IPS-18c (cell line): ENCODE results near the gene ARMH3.
A peak's percentile ranks its signal among the peaks of the same experiment; 100 is the strongest.

Experiments used
- H3K4me3 ChIP-seq: 2 replicates; pipeline ENCODE4 v1.7.0; 2013; ENCODE audit warnings: low read depth, mild to moderate bottlenecking, low read length, moderate library complexity; ENCODE audit not compliant: insufficient read depth
- H3K9me3 ChIP-seq: one replicate; pipeline ENCODE4 v1.6.1; 2013; ENCODE audit warnings: mild to moderate bottlenecking, low read length, moderate library complexity; ENCODE audit not compliant: control insufficient read depth, insufficient read depth

ARMH3 gene

DNA sequence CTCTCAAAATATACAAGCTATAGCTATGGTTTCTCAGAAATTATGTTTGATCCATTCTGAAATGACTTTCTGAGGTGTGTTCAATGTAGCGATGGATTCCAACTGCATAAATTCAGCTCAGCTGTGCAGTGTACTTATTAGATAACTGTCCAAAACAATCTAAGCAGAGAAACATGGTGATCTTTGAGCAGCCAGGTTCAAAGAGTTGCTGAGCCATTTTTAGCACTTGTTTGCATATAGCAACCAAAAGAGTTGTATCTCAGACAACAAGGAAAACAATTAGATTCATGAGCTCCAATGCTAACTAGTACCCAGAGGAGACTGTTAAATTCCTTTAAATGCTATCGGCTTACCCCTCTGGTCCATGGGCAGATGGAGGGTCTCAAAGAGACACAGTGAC is 196.4 kb downstream of the ARMH3 start:
- H3K4me3 ChIP-seq = no peak overlapping the region
- no peaks in the 10 kb centered on the region for H3K9me3 ChIP-seq

DNA sequence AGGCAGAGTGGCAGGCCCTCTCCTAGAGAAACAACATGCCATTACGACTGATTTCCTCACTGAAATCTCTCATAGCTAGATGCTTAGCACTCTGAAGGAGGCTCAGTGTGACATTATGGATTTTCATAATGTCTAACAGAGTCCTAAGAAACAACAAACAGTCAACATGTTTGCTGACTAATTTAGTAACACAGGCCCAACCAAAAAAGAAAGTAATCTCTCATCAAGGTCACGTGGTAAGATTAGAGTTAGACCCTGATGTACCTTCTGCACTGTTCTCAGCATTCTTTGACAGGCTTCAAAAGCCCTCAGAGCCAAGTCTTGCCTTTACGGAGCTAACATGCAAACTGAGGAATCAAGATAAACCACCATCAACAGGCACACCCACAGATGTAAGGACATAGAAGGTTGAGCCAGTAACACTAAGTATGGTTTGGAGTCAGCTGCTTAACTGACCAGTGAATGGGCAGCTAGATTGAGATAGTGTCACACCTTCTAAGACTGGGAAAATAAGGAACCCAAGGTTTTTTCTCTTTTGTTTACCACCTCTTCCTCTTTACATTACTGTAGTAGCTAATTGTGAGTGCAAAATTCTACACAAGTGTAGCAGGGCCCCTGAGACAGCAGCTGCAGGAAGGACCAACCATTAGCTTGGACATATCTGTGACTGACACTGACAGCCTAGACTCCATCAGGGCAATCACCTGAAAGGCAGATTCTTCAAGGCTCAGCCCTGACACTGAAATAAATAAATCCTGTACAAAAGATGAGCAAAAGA is 197.1 kb downstream of the ARMH3 start:
- no peak overlapping the region for H3K4me3 ChIP-seq

DNA sequence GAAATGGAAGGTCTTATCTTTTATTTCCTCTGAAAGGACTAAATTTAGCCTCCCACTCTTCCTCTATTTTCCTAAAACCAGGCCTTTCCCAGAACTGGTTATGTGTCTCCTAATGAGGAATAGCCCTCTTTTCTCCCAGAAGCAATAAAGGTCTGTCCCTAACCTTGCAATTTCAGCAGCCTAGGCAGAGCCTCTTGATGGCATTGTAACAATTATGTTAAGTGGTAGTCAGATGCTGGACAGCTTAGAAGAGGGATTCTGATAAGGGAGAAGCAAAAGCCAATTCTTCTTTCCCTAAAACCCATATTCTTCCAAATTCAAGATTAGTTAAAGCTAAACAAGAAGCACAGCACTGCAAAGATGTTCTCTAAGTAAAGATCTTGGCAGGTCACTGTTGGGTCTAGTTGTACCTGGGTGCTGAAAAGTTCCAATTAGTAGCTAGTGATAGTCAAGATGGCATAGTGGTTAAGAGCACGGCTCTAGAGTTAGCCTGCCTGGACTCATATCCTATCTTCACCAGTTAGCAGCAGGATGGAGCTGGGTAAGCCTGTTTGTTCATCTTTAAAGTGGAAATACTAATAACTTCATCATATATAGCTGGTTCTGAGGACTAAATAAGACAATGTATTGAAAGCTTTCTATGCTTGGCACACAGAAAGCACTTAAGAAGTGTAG is 198.0 kb downstream of the ARMH3 start:
- Histone ChIP-seq H3K4me3 (no peak overlapping the region), H3K9me3 (no peaks in the 10 kb centered on the region)

More for the DNA sequence above, 197.1 kb downstream of the ARMH3 start:
- no peaks in the 10 kb centered on the region for H3K9me3 ChIP-seq

DNA sequence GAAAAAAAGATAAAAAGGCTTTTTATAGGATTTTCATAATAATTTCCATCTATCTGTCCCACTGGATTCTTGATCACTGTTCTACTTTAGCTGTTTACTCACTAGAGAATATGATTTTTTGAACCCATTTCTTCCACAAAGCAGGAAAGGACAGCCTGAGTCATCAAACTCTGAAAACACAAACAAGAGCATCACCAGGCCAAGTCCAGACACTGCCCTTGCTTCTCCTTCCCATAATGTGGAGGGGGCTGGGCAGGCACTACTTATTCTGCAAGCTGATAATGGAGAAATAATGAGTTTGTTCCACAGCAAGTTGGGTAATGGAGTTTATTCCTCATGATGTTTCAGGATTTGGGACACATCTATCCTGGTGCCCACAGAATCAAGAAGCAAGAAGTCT is 199.3 kb downstream of the ARMH3 start:
- Histone ChIP-seq H3K9me3 (no peaks in the 10 kb centered on the region), H3K4me3 (no peak overlapping the region)

DNA sequence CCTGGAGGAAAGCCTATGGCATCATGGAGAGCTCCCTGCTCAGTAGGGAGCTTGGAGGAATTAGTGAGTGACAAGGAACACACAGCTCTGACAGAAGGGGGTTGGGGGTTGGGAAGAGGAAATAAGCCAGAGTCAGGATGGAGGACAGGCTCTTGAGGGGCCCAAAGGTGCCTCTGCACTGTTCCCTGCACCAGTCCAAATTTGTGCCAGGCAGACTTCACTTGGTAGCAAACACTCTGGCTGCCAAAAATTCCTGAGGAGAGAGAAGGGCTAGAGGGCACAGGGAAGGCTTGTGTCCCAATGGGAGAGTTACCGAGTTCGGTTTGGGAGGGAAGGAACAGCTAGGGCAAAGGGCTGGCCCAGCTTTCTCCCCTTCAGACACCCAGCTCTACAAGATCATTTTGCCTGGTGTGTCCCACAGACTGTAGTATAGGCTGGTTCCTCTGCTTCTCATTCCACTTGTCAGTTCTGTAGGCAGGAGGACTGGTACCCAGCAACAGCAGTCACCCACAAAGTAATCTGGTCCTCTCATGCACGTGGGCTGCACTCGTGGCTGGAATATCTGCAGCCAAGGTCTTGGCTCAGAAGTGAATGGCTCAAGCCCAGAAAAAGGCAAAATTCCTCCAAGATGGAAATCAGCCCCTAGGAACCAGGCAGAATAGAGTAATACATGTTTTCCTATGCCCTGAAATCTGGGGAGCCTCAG is 204.4 kb downstream of the ARMH3 start:
- no peaks in the 10 kb centered on the region for H3K9me3 ChIP-seq

DNA sequence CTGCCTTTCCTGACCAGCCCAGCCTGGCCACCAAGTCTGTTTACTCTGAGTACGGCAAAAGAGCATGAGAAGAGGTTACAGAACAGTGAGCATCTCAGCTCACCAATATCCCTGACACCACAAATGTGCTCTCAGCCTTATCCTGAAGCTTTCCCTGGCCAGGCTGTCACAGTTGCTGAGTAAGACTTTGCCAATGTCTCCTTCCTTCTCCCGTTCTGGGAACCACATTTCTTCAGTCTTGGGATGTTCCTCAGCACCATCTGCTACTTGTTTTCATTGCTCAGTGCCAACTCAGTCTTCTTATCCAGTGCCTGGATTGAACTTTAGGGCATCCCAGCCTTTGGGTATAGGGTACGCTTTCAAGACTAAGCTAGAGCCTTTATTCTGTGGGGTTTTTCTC is 205.2 kb downstream of the ARMH3 start:
- Histone ChIP-seq H3K4me3 (no peak overlapping the region), H3K9me3 (no peaks in the 10 kb centered on the region)

More for the DNA sequence above, 204.4 kb downstream of the ARMH3 start:
- no peak overlapping the region for H3K4me3 ChIP-seq

DNA sequence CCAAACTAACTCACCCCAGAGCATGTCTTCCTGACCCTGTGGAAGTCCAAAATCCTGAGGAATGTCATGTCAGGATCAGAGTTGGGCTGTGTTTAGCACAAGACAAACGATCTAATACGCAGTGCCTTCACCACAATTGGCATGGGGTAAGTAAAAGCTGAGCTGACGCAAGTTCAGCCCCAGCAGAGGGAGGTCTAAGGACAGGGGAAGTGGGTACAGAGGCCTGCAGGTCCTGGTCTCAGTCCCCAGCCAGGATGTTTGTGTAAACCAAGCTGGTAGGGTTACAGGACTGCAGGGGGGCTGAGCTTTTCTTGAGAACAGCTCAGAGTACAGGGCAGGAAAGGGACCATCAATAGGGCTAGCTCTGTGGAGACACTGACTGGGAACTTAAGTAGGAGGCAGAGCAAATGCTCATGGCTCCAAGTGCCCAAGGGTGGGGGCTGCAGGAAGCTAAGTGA is 207.1 kb downstream of the ARMH3 start:
- H3K4me3 ChIP-seq = no peak overlapping the region
- H3K9me3 ChIP-seq = no peaks in the 10 kb centered on the region

DNA sequence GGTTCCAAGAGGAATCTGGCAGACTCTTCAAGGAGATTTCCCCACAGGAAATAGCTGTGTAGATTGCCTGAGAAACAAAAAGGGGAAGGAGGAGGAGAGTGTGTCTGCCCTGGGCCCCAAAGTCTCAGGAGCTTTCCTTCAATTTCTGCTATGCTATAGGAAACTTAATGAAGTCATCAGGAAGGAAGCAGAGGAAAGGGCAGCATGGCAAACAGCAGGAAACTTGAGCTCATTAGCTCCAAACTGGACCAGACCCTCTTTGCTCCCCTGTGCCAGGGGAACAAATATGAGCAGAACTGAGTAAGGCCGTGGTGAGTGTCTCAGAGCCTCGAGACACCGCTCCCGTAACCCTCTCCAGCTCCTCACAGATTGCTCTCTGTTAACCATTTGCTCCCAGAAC is 207.6 kb downstream of the ARMH3 start:
- H3K9me3 ChIP-seq = no peaks in the 10 kb centered on the region
- H3K4me3 ChIP-seq = no peak overlapping the region

DNA sequence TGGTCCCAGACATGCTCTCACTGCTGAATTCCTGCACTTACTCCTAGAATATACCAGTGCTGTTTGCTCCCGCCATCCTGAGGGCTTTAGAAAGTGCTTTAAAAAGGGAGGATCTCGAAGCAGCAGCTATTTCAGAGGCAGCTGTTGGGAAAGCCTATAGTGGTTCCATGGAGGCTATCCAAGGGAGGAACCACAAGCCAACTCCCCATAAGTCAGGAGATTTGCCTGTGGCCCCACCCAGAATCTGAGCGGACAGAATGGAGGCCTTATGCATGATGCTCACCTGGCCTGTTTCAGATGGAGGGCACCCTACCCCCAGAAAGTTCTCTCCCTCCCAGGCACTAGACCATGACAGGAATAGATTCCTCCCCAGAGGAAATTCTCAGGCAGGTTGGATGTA is 210.1 kb downstream of the ARMH3 start:
- no peak overlapping the region for H3K4me3 ChIP-seq
- H3K9me3 ChIP-seq = no peaks in the 10 kb centered on the region

DNA sequence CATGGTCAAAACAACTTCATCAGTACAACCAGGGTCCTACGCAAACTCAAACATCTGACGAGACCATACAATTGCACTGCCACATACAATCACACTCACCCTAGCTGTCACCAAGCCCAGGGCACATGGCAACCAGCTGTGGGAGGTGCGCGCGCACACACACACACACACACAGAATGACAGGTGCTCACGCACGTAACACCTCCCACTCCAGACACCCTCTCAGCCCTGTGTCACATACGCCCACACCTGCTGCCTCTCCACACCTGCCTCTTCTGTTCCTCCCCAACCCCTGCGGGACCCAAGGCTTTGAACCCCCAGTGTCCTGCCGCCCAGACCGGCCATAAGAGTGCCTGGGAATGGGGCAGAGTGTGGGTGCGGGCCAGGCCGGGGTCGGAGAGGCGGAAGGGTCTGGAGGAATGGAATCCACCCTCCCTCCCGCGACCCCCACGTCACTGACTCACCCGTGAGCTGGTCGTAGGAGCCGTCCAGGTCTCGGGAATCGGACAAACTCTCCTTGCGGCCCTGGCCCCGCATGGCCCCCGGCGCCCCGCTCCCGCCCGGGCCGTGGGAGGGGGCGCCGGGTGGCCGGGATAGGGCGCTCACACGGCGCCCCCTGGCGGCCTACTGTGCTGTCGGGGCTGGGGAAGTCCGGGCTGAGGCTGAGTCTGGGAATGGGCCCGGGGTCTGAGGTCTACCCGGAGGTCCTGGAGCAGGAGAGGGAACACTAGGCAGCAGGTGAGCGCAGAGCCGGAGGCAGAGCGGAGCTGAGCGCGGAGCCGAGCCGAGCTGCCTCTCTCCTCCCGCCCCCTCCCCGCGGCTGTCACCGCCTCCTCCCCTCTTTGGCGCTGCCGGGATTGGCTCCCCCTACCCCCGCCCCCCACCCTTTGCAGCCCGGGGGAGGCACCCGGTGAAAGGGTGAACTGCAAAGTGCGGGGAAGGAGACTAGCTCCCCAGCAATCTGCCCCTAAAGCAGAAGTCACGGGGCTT is 212.6 kb downstream of the ARMH3 start, which contains the start of gene KCNIP2:
Gene KCNIP2 (minus strand): TSS at position 769 of the 990 bp plus-strand sequence. CDS start 232 bp downstream, at position 537.
- H3K9me3 ChIP-seq = no peaks in the 10 kb centered on the region
- peak within 1 kb of the TSS; percentile 52 for H3K4me3 ChIP-seq

DNA sequence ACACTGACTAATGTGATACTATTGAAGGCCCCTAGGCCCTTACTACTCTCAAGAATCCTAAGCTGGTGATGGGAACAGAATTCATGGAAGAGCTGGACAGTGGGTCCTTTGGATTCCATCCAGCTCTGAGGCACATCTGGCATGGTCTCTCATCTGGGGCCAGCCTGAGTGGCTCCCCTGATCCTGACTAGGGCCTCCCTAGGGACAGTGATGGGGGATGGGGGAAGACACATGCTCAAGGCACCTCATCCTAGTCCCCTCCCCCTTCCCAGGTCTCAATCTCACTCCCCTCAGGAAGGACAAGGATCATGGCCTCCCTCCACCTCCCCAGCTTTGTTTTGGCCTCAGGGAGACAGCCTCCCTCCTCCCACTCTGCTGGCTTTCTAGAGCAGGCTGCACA is 214.1 kb downstream of the ARMH3 start:
- no peak overlapping the region for H3K4me3 ChIP-seq

DNA sequence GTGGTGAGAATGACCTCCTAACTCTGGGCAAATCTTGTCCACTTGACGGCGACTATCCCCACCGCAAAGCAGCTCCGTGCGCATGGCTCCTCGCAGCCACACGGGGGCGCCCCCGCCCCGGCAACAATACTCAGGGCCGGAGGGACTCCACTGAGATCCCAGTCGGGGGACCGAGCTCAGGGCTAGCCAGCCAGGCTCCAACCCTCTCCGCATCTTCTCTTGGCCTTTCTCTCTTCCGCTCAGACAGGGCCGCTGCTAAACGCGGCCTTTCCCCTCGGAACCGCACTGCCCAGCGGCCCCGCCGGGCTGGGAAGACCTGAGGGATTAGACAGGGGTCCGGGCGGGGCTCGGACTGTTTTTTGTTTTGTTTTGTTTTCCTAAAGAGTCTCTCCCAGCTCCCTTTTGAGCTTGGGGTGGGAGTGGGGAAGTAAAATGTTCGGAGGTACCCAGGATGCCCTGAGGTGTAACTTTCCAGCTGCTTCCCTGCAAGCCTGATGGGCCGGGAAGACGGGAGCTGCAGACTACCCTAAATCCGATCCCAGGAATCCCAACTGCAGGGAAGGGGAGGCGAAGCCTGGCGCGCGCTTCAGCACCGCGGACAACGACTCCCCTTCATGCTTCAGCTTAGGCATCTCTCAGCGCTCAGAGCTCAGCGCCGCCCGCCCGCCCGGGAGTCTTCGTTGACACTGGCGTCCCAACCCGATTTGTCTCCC is 215.1 kb downstream of the ARMH3 start:
- H3K9me3 ChIP-seq = peaks cover 2% of the 10 kb centered on the region
- peak overlapping the region; percentile 72 for H3K4me3 ChIP-seq

More for the DNA sequence above, 214.1 kb downstream of the ARMH3 start:
- H3K9me3 ChIP-seq = no peaks in the 10 kb centered on the region

DNA sequence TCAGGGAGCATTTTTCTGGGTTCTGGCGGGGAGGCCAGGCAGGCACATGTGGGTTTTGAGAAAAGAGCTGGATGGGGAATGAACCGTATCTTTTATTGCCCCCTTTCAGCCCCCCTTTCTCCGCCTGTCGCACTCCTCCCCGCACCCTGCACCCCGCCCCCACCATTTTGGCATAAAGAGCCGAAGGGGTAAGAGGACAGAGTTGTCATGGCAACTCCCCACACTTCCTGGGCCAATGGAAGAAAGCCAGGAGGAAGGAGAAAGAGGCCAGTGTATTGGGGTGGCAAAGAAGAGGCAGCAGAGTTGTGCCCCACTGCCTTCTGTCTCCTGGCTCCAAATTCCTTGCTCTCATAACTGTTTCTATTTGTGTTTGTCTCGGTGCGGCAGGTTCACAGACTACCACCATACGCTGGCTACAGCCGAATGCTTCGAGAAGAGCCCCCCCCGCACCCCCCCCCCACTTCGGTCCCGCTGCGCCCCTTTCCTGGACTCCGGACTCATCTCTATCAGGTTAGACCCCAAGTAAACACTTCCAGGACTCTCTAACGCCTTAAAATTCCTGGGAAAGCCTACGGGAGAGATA is 215.8 kb downstream of the ARMH3 start:
- Histone ChIP-seq H3K9me3 (peaks cover 2% of the 10 kb centered on the region), H3K4me3 (peak overlapping the region; percentile 72)

DNA sequence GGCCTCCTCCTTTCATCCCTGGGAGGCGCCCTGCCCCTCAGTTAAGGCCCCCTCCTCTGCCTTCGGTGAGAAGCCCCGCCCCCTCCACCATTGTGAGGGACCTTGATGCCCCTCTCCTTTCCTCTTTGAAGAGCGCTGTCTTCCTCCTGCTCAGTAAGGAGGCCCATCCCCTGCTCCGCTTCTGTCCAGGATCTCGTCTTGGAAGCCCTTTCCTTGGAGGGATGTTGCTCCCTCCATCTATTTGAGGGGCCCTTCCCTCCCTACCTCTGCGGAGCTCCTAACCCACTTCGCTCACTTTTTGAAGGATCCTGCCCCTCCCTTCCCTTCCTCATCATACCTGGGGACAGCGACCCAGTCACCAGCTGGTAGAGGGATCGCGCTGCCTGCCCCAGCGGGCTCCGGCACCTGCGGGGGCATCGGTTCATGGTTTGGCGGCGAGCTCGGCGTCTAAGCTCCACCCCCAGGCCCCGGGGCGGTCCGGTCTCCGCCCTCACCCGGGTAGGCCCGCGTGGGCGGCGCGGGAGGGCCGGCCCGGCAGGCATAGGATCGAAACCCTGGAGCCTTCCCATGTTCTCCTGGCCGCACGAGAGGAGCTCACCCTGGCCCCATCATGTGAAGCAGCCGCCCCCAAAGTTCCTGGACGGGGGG is 216.4 kb downstream of the ARMH3 start:
- Histone ChIP-seq H3K4me3 (peak overlapping the region; percentile 72), H3K9me3 (peaks cover 2% of the 10 kb centered on the region)

DNA sequence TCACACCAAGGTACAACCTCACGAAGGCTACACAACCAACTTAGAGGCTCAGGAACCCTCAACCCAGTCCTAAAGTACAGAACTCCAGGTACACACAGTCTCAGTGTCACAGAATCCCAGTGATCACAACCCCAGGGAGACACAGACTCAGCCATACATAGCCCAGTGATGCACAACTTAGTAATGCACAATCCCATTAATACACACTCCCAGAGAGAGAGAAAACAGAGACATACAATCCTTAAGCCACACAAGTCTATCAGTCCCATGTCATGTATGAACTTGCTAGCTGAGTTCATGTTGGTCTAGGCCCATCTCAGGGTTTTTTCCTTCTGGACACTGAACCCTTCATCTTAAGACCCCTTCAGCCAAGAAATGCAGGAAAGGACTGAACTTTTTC is 217.0 kb downstream of the ARMH3 start:
- H3K9me3 ChIP-seq = peaks cover 2% of the 10 kb centered on the region
- peak overlapping the region; percentile 72; the same call in 1 of the 2 replicates for H3K4me3 ChIP-seq
